Cerebellar cortex (tissue), 1 donor: ENCODE results near the gene PPP2R2D.

Source experiments
- DNase-seq: peaks from one replicate; pipeline ENCODE4 v3.0.0-alpha.2; 2015; ENCODE audit warnings: low spot score

Gene PPP2R2D

GRCh38 chr10:131998845-131999681, 98.3 kb downstream of the PPP2R2D start:
- DNase-seq: no peak

GRCh38 chr10:132001238-132001972, 100.6 kb downstream of the PPP2R2D start:
- DNase-seq: peak; percentile 48

GRCh38 chr10:132002004-132002403, 101.2 kb downstream of the PPP2R2D start:
- DNase-seq: no peak

- DNase-seq: no peak
Measured at GRCh38 chr10:132003282-132003924, 102.6 kb downstream of the PPP2R2D start.

GRCh38 chr10:132004052-132004451, 103.2 kb downstream of the PPP2R2D start:
- DNase-seq: no peak

GRCh38 chr10:132005147-132005546, 104.3 kb downstream of the PPP2R2D start:
- no peak for DNase-seq

- no peak for DNase-seq
Measured at GRCh38 chr10:132006966-132007365, 106.2 kb downstream of the PPP2R2D start.

GRCh38 chr10:132007681-132008080, 106.9 kb downstream of the PPP2R2D start:
- DNase-seq: no peak
